Stimulated activated CD4-positive, alpha-beta T cell treated with anti-CD3 and anti-CD28 coated beads, Interleukin-2, amount 100 ng/mL, for 48 hours (primary cell): ENCODE measurements around the gene ACSL6.
A peak's percentile ranks its signal among the peaks of the same experiment; 100 is the strongest.

Experiments
- DNase-seq, 2 donors: peaks; one replicate each; pipeline ENCODE4 v3.0.0-alpha.2; 2020

Gene ACSL6

DNA sequence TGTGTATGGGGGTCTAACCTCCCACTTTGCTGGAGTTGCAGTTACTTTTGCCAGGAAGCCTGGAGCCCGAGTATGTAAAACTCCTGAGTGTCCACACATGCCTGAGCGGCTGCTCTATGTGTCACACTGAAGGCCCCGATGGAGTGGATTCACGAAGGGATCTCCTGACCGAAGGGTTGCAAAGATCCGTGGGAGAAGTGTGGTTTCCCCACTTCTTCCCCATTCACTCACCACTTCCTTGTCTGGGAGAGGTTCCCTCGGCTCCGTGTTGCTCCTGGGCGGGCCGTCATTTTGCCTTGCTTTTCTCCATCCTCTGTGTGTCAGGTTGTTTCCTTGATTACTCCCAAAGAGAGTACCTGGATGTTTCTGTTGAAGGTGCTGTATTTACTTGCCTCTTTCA is 32.7 kb upstream of the ACSL6 start:
- DNase-seq: no peak

DNA sequence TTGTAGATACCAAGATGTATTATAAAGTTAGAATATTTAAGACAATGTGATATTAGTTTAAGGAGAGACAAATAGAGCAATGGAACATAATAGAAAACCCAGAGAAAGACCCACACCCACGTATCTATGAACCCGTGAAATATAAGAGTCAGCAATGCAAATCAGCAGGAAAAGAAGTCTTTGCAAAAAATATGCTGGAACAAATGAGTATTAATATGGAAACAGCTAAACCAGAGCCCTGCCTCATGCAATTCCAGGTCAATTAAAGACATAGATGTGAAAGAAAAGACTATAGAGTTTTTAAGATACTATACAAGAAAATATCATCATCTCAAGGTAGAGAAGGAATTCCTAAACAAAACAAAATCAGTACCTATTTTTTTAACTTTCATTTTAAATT is 25.9 kb upstream of the ACSL6 start:
- DNase-seq: no peak

DNA sequence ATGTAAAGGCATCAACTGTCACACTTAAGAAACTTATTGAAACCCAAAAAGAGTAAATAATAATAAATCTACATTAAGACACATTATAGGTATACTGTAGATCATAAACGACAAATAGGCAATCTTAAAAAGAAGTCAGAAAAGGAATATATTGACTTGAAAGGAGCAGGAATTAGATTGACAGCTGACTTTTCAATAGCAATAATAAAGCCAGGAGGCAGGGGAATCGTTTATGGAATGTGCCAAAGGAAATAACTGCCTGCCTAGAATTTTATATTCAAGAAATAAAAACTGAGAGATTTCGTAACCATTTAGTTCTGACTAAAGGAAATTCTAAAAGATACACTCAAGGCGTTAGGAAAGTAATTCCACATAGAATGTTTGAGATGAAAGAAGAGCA is 21.7 kb upstream of the ACSL6 start:
- no peak for DNase-seq

- DNase-seq: no peak
Measured at GRCh38 chr5:132032196-132032595, 20.7 kb upstream of the ACSL6 start.

- no peak for DNase-seq
Measured at GRCh38 chr5:132030610-132031009, 19.2 kb upstream of the ACSL6 start.

DNA sequence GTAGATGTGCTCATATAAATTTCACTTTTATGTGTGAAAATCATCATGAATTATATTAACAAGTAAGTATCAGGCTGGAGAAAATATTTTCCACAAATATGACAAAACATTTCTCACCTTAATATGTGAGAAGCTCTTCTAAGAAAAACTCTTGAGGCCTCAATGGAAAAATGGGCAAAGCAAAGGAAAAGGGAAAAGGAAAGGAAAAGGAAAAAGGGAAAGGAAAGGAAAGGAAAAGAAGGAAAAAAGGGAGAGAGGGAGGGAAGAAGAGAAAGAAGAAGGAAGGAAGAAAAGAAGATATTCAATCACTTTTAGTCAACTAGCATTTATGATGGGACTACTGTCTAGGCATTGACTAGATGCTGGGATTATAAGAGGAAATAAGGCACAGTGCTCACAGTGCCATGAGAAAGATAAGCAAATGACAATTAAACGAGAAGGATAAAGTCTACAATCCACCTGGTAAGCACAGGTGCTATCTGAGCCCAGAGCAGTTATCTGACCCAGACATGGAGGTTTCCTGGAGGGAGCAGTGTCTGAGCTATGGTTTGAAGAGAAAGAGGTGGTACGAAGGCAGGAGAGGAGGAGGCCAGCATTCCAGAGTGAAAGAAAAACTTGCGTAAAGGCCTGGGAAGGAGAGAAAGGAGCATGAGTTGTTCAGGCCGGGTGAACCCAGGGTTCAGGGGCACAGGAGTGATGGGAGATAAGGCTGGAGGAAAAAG is 18.3 kb upstream of the ACSL6 start:
- DNase-seq: no peak

- DNase-seq: no peak
Measured at GRCh38 chr5:132027027-132027426, 15.6 kb upstream of the ACSL6 start.

GRCh38 chr5:132026516-132027008 is 15.1 kb upstream of the ACSL6 start:
- no peak for DNase-seq

DNA sequence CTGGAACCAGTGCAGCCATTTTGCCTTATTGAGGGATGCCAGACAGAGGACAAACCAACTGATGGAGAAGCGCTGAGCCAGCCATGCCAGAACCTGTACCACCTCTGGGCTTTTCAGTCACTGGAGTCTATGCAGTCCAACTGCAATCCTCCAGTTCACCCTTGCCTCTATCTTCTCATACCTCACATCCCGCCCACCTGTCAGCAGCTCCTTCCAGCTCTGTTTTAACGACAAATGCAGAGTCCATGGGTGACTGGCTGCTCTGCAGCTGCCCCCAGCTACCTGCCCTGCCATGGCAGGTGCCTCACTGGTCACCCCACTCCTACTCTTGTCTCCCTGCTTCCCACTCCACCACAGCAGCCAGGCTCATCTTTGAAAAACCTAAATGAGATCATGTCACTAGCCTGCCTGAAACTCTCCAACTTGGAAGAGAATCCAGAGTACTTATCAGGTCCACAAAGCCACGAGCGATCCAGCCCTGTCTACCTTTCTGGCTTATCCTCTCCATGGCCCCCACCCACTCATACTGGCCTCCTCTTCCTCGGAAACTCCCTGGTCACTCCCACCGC is 14.0 kb upstream of the ACSL6 start:
- no peak for DNase-seq

GRCh38 chr5:132024789-132025402 is 13.4 kb upstream of the ACSL6 start:
- no peak for DNase-seq

DNA sequence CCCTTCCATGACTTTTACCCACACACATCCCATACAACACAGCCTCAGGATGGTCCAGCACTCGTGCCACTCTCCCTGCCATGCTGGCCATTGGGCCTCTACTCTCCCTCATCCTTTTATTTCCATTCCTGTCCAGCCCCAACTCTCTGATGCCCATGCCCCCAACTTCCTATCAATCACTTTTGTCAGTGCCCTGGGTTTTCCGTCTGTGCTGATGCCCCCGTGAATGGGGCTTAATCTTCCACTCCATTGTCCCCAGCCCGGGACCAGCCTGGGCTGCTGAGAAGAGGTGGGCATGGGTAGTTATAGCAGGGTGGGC is 12.6 kb upstream of the ACSL6 start:
- no peak for DNase-seq

- DNase-seq: no peak
Measured at GRCh38 chr5:132023258-132024116, 12.0 kb upstream of the ACSL6 start.

- DNase-seq: peak in 1 of 2 donors; percentile 36
Measured at GRCh38 chr5:132022737-132023136, 11.3 kb upstream of the ACSL6 start.

GRCh38 chr5:132021654-132022053 is 10.2 kb upstream of the ACSL6 start:
- no peak for DNase-seq

DNA sequence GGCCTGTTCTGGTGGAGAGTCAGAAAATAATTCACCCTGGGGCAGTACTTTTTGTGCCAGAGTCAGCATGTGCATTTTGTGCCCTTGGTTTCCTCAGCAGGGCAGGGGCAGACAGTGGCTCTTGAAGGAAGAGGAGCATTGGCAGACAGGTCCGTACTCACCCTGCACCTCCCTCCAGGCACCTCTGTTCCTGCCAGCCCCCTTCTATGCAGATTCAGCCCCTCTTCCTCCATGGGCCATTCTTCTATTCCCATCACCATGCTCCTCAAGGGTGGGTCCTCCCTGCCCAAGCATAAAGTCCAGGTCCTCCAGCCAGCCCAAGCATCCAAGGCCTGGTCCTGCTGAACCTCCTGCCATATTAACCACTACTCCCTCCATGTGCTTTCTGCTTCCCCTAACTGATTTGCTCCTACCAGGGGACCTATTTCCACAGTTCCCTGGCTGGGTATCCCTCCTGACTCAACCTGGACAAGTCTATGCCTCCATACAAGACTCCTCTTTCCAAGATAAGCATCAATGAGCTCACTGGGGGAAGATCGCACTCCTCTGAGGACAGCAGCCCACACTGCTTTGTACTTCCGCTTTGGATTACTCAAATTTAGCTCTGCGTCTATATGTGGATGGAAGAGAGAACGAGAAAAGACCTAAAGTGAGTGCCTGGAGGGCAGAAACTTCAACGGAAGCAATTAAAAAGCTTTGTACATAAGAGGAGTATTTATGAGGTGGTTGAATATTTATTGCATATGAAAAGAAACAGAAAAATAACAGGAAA is 9.3 kb upstream of the ACSL6 start:
- no peak for DNase-seq

GRCh38 chr5:132019857-132020555 is 8.5 kb upstream of the ACSL6 start:
- DNase-seq: peak; percentile 59 to 60

GRCh38 chr5:132019337-132019736 is 7.9 kb upstream of the ACSL6 start:
- DNase-seq: no peak

GRCh38 chr5:132017738-132018625 is 6.5 kb upstream of the ACSL6 start:
- DNase-seq: no peak

DNA sequence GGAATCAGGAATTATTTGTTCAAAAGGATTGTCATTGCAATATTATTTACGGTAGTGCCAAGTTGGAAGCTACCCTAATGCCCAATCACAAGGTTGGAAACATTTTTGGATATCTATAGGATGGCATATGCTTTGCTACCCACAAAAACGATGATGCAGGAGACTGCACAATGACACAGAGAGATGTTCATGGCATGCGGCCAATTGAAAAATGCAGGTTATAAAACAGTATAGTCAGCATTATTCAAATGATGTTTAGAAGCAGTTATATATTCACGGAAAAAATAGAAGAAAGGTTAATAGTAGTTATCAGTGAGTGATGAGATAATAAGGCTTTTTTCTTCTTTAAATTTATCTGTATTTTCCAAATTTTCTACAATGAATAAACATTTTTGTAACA is 5.9 kb upstream of the ACSL6 start:
- no peak for DNase-seq

GRCh38 chr5:132016721-132017250 is 5.3 kb upstream of the ACSL6 start:
- DNase-seq: no peak

- DNase-seq: no peak
Measured at GRCh38 chr5:132013711-132014110, 2.3 kb upstream of the ACSL6 start.
